ENCODE measurements around the gene HDAC8.

The HDAC8 gene

GRCh38 chrX:72306085-72306801 is 266.4 kb downstream of the HDAC8 start:
- Mint-ChIP-seq H3K27me3 (peaks cover 57 to 63% of the 10 kb centered on the region in 2 donors), H3K4me3 (peak overlapping the region; percentile 83 to 88), H3K9me3 (no peaks in the 10 kb centered on the region), H3K27ac (peak overlapping the region; percentile 92), H3K4me1 (peaks cover 20 to 30% of the 10 kb centered on the region in 2 donors), H3K36me3 (no peaks in the 10 kb centered on the region)
- no peak for ATAC-seq (replicated peaks)
- no peak for DNase-seq

GRCh38 chrX:72305286-72306084 is 267.2 kb downstream of the HDAC8 start, which contains the start of gene CITED1:
Gene CITED1 (minus strand): TSS chrX:72305914. CDS start chrX:72302869, 3,045 bp downstream.
- ATAC-seq (replicated peaks) (peak; percentile 35 to 46), DNase-seq (no peak)
- H3K9me3 Mint-ChIP-seq, result no peaks in the 10 kb centered on the region
- H3K27me3 Mint-ChIP-seq, result peaks cover 65 to 69% of the 10 kb centered on the region in 2 donors
- peaks cover 20 to 30% of the 10 kb centered on the region in 2 donors for H3K4me1 Mint-ChIP-seq
- H3K27ac Mint-ChIP-seq, result peak within 1 kb of the TSS; percentile 92
- H3K4me3 Mint-ChIP-seq, result peak within 1 kb of the TSS; percentile 84 to 88
- H3K36me3 Mint-ChIP-seq, result no peaks in the 10 kb centered on the region

GRCh38 chrX:72304877-72305276 is 267.8 kb downstream of the HDAC8 start:
- Mint-ChIP-seq H3K4me3 (peak overlapping the region; percentile 83 to 84), H3K36me3 (no peaks in the 10 kb centered on the region), H3K27me3 (peaks cover 67 to 73% of the 10 kb centered on the region in 2 donors), H3K9me3 (no peaks in the 10 kb centered on the region), H3K4me1 (peaks cover 20 to 30% of the 10 kb centered on the region in 2 donors), H3K27ac (no peak overlapping the region)
- ATAC-seq (replicated peaks), result no peak
- DNase-seq, result no peak

DNA sequence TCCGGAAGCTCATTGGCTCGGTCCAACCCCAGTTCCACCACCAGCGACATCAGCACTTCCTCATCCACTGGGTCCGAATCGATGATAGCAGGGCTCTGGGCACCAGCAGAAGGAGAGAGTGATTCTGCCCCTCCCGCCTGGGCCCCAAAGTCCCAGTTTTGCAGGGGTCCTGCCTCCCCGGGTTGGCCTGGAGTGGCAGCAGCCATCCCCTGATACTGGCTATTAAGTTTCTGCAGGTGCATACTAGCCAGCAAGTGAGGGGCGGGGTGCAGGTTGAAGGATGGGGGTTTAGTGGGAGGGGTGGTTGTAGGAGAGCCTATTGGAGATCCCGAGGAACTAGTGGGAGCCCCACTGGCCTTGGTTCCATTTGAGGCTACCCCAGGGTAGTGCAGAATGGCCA is 270.9 kb downstream of the HDAC8 start:
- no peaks in the 10 kb centered on the region for H3K9me3 Mint-ChIP-seq

DNA sequence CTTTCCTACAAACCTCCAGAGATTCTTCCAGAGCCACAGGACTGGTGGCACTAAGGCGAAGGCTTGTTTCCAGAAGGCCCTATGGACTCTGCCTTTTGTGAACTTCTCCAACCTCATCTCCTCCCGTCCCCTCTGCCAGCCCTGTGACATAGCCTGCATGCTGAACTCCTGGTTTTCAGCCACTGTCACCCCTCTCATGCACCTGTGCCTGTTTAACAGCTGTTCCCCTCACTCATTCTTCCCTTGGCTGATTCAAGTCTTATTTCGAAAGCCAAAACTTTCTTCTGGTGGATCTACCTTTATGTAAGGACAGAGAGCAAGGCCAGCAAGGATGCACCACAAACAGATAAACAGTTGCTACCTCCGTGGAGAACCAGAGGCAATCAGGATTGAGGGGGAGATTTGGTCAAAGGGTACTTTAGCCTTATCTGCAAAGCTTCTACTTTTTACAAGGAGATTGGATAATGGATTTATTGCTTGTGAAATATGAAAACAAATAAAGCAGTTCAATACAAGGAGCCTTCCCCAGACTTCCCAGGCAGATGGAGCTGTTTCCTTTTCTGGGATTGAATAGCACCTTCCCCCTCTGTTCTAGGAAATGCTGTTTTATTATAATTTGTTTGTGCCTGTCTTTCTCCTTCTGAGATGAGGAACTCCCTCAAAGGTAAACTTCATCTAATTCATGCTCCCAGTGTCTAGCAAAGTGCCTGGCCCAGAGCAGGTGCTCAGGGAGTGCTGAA is 272.6 kb downstream of the HDAC8 start:
- Mint-ChIP-seq H3K9me3 (no peaks in the 10 kb centered on the region), H3K27ac (no peak overlapping the region), H3K4me1 (peaks cover 4 to 6% of the 10 kb centered on the region in 2 donors), H3K4me3 (no peak overlapping the region), H3K27me3 (peaks cover 77 to 80% of the 10 kb centered on the region in 2 donors), H3K36me3 (no peaks in the 10 kb centered on the region)
- ATAC-seq (replicated peaks) (no peak), DNase-seq (no peak)

More for the DNA sequence above, 270.9 kb downstream of the HDAC8 start:
- ATAC-seq (replicated peaks) (no peak), DNase-seq (no peak)
- no peak overlapping the region for H3K27ac Mint-ChIP-seq
- H3K4me3 Mint-ChIP-seq, result no peak overlapping the region
- peaks cover 8 to 12% of the 10 kb centered on the region in 2 donors for H3K4me1 Mint-ChIP-seq
- H3K36me3 Mint-ChIP-seq, result no peaks in the 10 kb centered on the region
- peaks cover 74 to 75% of the 10 kb centered on the region in 2 donors for H3K27me3 Mint-ChIP-seq

GRCh38 chrX:72297953-72298730 is 274.5 kb downstream of the HDAC8 start:
- Mint-ChIP-seq H3K27me3 (peaks cover 62 to 73% of the 10 kb centered on the region in 2 donors), H3K9me3 (no peaks in the 10 kb centered on the region), H3K36me3 (no peaks in the 10 kb centered on the region), H3K4me1 (peaks cover 0 to 1% of the 10 kb centered on the region in 2 donors), H3K27ac (no peak overlapping the region), H3K4me3 (no peak overlapping the region)
- DNase-seq (no peak), ATAC-seq (replicated peaks) (peak in 1 of 2 donors; percentile 42)

- no peak for ATAC-seq (replicated peaks)
- Mint-ChIP-seq H3K27me3 (peaks cover 58 to 72% of the 10 kb centered on the region in 2 donors), H3K4me1 (peaks cover 0 to 1% of the 10 kb centered on the region in 2 donors), H3K4me3 (no peak overlapping the region), H3K27ac (no peak overlapping the region), H3K9me3 (no peaks in the 10 kb centered on the region), H3K36me3 (peaks cover 0 to 4% of the 10 kb centered on the region in 2 donors)
- DNase-seq, result no peak
Measured at GRCh38 chrX:72296991-72297390, 275.7 kb downstream of the HDAC8 start.

DNA sequence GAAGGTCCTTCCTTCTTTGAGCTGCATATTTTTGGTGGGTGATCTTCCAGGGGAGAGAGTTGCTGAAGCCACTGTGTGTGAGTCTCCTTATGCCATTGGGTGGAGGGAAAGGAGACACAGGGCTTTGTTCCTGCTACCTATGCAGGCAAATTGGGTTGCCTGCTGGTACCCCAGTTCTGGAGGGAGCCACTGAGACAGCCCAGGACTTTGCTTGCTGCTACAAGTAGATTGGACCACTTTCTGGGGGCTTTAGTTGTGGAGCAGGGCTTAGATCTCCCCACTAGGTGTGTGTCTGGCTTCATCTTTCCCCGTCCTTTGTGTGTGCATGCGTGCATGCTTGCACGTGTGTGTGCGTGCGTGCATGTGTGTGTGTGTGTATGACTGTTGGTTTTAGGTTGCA is 276.9 kb downstream of the HDAC8 start:
- H3K4me3 Mint-ChIP-seq, result no peak overlapping the region
- H3K27ac Mint-ChIP-seq, result no peak overlapping the region
- H3K36me3 Mint-ChIP-seq, result peaks cover 0 to 4% of the 10 kb centered on the region in 2 donors
- ATAC-seq (replicated peaks) (no peak), DNase-seq (no peak)
- H3K9me3 Mint-ChIP-seq, result no peaks in the 10 kb centered on the region
- peaks cover 47 to 65% of the 10 kb centered on the region in 2 donors for H3K27me3 Mint-ChIP-seq
- peaks cover 0 to 1% of the 10 kb centered on the region in 2 donors for H3K4me1 Mint-ChIP-seq

GRCh38 chrX:72294497-72294896 is 278.1 kb downstream of the HDAC8 start:
- Mint-ChIP-seq H3K9me3 (no peaks in the 10 kb centered on the region), H3K36me3 (peaks cover 0 to 4% of the 10 kb centered on the region in 2 donors), H3K4me3 (no peak overlapping the region), H3K27me3 (peaks cover 48 to 65% of the 10 kb centered on the region in 2 donors), H3K27ac (no peak overlapping the region), H3K4me1 (peaks cover 0 to 1% of the 10 kb centered on the region in 2 donors)
- no peak for ATAC-seq (replicated peaks)
- no peak for DNase-seq

DNA sequence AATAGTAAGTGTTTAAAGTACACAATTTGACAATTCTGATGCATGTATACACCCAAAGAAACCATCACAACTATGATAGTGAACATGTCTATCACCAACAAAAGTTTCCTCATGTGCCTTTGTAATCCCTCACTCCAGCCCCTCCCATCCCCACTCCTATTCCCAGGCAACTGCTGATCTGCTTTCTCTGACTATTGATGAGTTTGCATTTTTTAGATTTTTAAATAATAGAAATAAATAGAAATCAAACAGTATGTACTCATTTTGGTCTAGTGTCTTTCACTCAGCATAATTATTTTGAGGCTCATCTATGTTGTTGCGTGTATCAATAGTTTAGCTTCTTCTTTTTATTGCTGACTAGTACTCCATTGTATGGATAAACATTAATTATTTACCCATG is 290.3 kb downstream of the HDAC8 start:
- ATAC-seq (replicated peaks) (no peak), DNase-seq (no peak)
- no peak overlapping the region for H3K27ac Mint-ChIP-seq
- H3K4me1 Mint-ChIP-seq, result peaks cover 0 to under 1% of the 10 kb centered on the region in 2 donors
- H3K36me3 Mint-ChIP-seq, result no peaks in the 10 kb centered on the region
- peaks cover 6 to 25% of the 10 kb centered on the region in 2 donors for H3K27me3 Mint-ChIP-seq
- no peak overlapping the region for H3K4me3 Mint-ChIP-seq
- no peaks in the 10 kb centered on the region for H3K9me3 Mint-ChIP-seq

GRCh38 chrX:72280321-72280845 is 292.3 kb downstream of the HDAC8 start:
- Mint-ChIP-seq H3K4me1 (peaks cover 0 to 6% of the 10 kb centered on the region in 2 donors), H3K4me3 (no peak overlapping the region), H3K36me3 (peaks cover 4 to 13% of the 10 kb centered on the region in 2 donors), H3K27ac (no peak overlapping the region), H3K9me3 (no peaks in the 10 kb centered on the region), H3K27me3 (peaks cover 6 to 25% of the 10 kb centered on the region in 2 donors)
- no peak for ATAC-seq (replicated peaks)
- DNase-seq, result no peak

Measured in stimulated activated naive B cell treated with anti-CD40 and anti-IgM and Interleukin-4, amounts not matched to agents 10 μg/mL and 1 μg/mL and 100 μg/mL, for 72 hours (primary cell).